Hepatocyte (in vitro differentiated cells): Measurements from ENCODE around the gene CD58. TPM values are rescaled to one million over a fixed set of nuclear protein-coding genes. Genes with fewer than 3 reads are reported as not detected.

Source experiments
- DNase-seq: peaks from one replicate; pipeline ENCODE4 v3.0.0-alpha.2; 2016; ENCODE audit warnings: low spot score
- H2AFZ ChIP-seq: fragments of 200-600 bp; sonication (generic); 2 replicates; pipeline ENCODE4 v1.6.0; 2016; ENCODE audit warnings: antibody characterized with exemption, mild to moderate bottlenecking
- H3K27ac ChIP-seq: fragments of 200-600 bp; sonication (generic); 2 replicates; pipeline ENCODE4 v1.5.1; 2016; ENCODE audit warnings: mild to moderate bottlenecking
- H3K27me3 ChIP-seq: fragments of 200-600 bp; sonication (generic); 2 replicates; pipeline ENCODE4 v1.6.1; 2016
- H3K36me3 ChIP-seq: fragments of 200-600 bp; sonication (generic); replicated peaks from 2 replicates; pipeline ENCODE4 v1.5.1; 2016; ENCODE audit warnings: low read depth; ENCODE audit not compliant: insufficient read depth
- H3K4me1 ChIP-seq: fragments of 200-600 bp; sonication (generic); 2 replicates; pipeline ENCODE4 v1.5.1; 2016; ENCODE audit warnings: mild to moderate bottlenecking, moderate library complexity; ENCODE audit not compliant: insufficient read depth
- H3K4me2 ChIP-seq: fragments of 200-600 bp; sonication (generic); 2 replicates; pipeline ENCODE4 v1.6.0; 2016
- H3K4me3 ChIP-seq: fragments of 200-600 bp; sonication (generic); 2 replicates; pipeline ENCODE4 v1.5.1; 2016; ENCODE audit warnings: mild to moderate bottlenecking
- H3K79me2 ChIP-seq: fragments of 200-600 bp; sonication (generic); 2 replicates; pipeline ENCODE4 v1.6.0; 2017; ENCODE audit warnings: mild to moderate bottlenecking
- H3K9me2 ChIP-seq: fragments of 200-600 bp; sonication (generic); replicated peaks from 2 replicates; pipeline ENCODE4 v1.6.0; 2017; ENCODE audit warnings: mild to moderate bottlenecking; ENCODE audit not compliant: insufficient read depth
- H3K9me3 ChIP-seq: fragments of 200-600 bp; sonication (generic); 2 replicates; pipeline ENCODE4 v1.5.1; 2016; ENCODE audit warnings: low read depth, mild to moderate bottlenecking
- H4K20me1 ChIP-seq: fragments of 200-600 bp; sonication (generic); 2 replicates; pipeline ENCODE4 v1.6.0; 2016; ENCODE audit warnings: mild to moderate bottlenecking; ENCODE audit not compliant: insufficient read depth, poor library complexity, severe bottlenecking
- EZH2 ChIP-seq: fragments of 200-600 bp; sonication (generic); IDR thresholded peaks from 2 replicates; pipeline ENCODE4 v1.6.1; 2016; ENCODE audit warnings: antibody characterized with exemption, mild to moderate bottlenecking, borderline replicate concordance
- EZH2phosphoT487 ChIP-seq: fragments of 200-600 bp; sonication (generic); IDR thresholded peaks from one replicate; pipeline ENCODE4 v1.6.1; 2018; ENCODE audit warnings: antibody characterized with exemption, mild to moderate bottlenecking, low read depth, moderate library complexity; ENCODE audit not compliant: unreplicated experiment, severe bottlenecking
- WGBS: methylation state at CpG from one replicate; pipeline ENCODE4 v1.1.6; 2016; ENCODE audit warnings: low lambda C conversion rate; ENCODE audit errors: missing lambda C conversion rate; 5-methylcytosine and 5-hydroxymethylcytosine counted together
- polyA plus RNA-seq: library from polyadenylated mRNA; unstranded; fragments of >200 nt; fragmentation: Nextera tagmentation; extraction: Ambion mirVana; gene quantifications from 2 replicates; pipeline ENCODE4 v1.2.1, GENCODE V29; 2016
- total RNA-seq: library from RNA; depleted of rRNA; stranded (reverse); fragments of >200 nt; gene quantifications from 2 replicates; pipeline ENCODE4 v1.2.3, GENCODE V29; 2014
- TF ChIP-seq, protein P1 (sequence below): fragments of 200-600 bp; sonication (generic); IDR thresholded peaks from 2 replicates; pipeline ENCODE4 v1.5.1; 2016; ENCODE audit warnings: antibody characterized with exemption, mild to moderate bottlenecking; ENCODE audit not compliant: poor library complexity

CD58 gene
- total and polyA plus RNA-seq, 2 experiments from 2014 or later: 14.4 to 26.9 TPM

DNA sequence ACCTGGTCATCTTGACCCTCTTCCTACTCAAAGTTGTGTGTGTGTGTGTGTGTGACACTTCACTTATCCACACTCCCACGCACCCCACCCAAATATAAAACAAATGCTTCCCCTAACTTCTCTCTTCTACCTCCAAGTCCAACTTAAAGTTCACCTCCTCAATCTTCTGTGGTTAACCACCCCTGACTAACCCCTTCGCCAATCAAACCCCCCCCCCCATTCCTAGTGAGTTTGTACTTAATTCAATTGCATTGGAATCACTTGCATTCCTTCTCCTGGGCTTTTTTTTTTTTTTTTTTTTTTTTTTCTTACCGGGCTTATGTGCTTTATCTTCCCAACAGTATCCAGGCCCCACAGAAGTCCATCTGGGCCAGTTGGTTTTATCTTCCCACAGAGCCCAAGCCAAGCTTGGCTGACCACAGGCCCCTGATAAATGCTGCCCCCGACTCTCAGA, 78.4 kb downstream of the CD58 start:
- H3K9me2 ChIP-seq: no peaks in the 10 kb centered on the region
- 51% methylated on average over 4 of the region's 4 CpGs for WGBS
- H3K4me2 ChIP-seq: no peak overlapping the region
- no peak overlapping the region for H3K4me3 ChIP-seq
- H3K79me2 ChIP-seq: no peaks in the 10 kb centered on the region
- H3K27me3 ChIP-seq: no peaks in the 10 kb centered on the region
- H3K9me3 ChIP-seq: no peaks in the 10 kb centered on the region
- DNase-seq: no peak
- H2AFZ ChIP-seq: no peak overlapping the region
- H3K4me1 ChIP-seq: peaks cover 50% of the 10 kb centered on the region
- no peak for TF ChIP-seq EZH2
- TF ChIP-seq EZH2phosphoT487: no peak
- TF ChIP-seq, protein P1, sequence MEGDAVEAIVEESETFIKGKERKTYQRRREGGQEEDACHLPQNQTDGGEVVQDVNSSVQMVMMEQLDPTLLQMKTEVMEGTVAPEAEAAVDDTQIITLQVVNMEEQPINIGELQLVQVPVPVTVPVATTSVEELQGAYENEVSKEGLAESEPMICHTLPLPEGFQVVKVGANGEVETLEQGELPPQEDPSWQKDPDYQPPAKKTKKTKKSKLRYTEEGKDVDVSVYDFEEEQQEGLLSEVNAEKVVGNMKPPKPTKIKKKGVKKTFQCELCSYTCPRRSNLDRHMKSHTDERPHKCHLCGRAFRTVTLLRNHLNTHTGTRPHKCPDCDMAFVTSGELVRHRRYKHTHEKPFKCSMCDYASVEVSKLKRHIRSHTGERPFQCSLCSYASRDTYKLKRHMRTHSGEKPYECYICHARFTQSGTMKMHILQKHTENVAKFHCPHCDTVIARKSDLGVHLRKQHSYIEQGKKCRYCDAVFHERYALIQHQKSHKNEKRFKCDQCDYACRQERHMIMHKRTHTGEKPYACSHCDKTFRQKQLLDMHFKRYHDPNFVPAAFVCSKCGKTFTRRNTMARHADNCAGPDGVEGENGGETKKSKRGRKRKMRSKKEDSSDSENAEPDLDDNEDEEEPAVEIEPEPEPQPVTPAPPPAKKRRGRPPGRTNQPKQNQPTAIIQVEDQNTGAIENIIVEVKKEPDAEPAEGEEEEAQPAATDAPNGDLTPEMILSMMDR: no peak
- no peaks in the 10 kb centered on the region for H4K20me1 ChIP-seq
- peak overlapping the region; percentile 31 for H3K27ac ChIP-seq
- H3K36me3 ChIP-seq: no peaks in the 10 kb centered on the region

DNA sequence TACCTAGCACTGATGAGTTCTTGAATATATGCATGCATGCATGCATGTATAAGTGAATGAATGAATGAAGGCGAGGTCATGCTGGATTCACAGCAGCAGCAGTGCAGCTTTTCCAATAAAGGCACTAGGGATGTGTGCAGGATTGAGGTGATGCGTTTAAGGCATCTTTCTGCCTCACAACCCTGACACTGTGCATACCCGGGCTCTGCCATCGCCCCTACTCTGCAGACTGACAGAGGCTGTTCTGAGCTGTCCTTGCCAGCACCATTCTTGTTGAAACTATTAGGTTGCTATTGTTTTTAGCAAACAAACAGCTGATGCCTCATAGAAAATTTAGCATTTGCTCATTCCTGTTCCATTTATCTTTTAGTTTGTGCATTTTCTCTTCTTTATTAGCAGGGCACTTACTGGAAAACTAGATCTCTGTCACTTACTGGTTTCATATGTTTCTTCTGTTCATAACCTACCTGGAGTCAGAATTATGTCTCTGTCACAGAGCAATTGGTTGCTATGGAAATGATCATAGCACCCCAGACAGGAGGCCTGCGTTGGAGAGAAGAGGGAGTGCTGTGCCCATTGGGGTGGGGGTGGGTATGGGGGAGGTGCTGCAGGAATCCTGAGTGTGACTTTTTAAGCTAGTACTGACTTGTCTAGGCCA, 79.0 kb downstream of the CD58 start:
- H3K79me2 ChIP-seq: peaks cover 5% of the 10 kb centered on the region
- H4K20me1 ChIP-seq: no peaks in the 10 kb centered on the region
- no peaks in the 10 kb centered on the region for H3K36me3 ChIP-seq
- no peaks in the 10 kb centered on the region for H3K9me2 ChIP-seq
- H3K27me3 ChIP-seq: no peaks in the 10 kb centered on the region
- H2AFZ ChIP-seq: no peak overlapping the region
- 76% methylated on average over 5 of the region's 5 CpGs for WGBS
- DNase-seq: no peak
- H3K27ac ChIP-seq: no peak overlapping the region
- H3K4me3 ChIP-seq: no peak overlapping the region
- TF ChIP-seq, protein P1: no peak
- TF ChIP-seq EZH2phosphoT487: no peak
- no peak for TF ChIP-seq EZH2
- H3K4me1 ChIP-seq: peaks cover 50% of the 10 kb centered on the region
- no peak overlapping the region for H3K4me2 ChIP-seq
- no peaks in the 10 kb centered on the region for H3K9me3 ChIP-seq

DNA sequence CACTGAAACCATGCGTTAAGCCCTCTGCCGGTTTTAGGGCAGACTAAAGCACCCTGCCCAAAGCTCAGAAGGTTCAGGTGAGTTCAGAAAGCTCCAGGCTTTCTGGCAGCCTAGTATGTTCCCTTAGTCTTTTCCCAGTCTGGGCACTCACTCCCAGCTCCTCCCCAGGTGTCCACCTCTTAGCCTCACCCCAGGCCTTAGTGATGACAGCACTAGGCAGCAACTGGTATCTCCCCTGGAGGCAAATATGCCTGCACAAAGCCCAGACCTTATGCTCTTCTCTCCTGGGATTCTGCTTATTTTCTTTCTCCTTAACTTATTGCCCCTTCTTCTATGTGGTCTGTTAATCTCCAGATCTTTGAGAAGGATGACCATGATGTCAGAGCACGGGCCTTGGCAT, 80.2 kb downstream of the CD58 start:
- Histone ChIP-seq H3K4me1 (peaks cover 43% of the 10 kb centered on the region), H3K9me2 (no peaks in the 10 kb centered on the region), H3K27ac (no peak overlapping the region), H3K36me3 (no peaks in the 10 kb centered on the region), H3K4me3 (no peak overlapping the region), H3K79me2 (peaks cover 6% of the 10 kb centered on the region), H3K4me2 (no peak overlapping the region), H3K9me3 (no peaks in the 10 kb centered on the region), H2AFZ (no peak overlapping the region), H3K27me3 (no peaks in the 10 kb centered on the region), H4K20me1 (no peaks in the 10 kb centered on the region)
- no peak for DNase-seq
- no peak for TF ChIP-seq EZH2
- 91% methylated on average over 3 of the region's 3 CpGs for WGBS

DNA sequence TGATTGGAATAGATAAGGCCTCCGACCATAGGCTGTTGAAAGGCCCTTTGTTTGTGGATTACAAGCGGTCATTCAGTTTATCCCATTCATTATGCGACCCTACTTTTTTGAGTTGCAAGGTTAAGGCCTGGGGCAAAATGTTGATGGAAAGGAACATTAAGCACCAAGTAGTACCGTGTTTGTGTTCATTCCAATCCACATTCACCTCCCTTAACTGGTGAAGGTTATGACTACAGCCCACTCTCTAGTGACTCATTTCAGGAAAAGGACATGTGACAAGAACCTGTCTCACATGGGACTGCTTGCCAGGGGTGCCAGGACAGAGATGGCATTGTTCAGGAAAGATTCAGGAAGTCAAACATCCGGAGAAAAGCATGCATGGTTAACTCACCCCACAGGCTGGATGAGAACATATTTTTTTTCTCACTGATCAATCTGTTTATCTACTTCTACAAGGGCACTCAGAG, 81.6 kb downstream of the CD58 start:
- peak; percentile 26 for DNase-seq
- no peaks in the 10 kb centered on the region for H4K20me1 ChIP-seq
- peak overlapping the region; percentile 72 for H3K27ac ChIP-seq
- H3K4me1 ChIP-seq: peaks cover 39% of the 10 kb centered on the region
- no peaks in the 10 kb centered on the region for H3K9me2 ChIP-seq
- no peak overlapping the region for H2AFZ ChIP-seq
- TF ChIP-seq EZH2: no peak
- no peak for TF ChIP-seq EZH2phosphoT487
- TF ChIP-seq, protein P1: no peak
- H3K9me3 ChIP-seq: no peaks in the 10 kb centered on the region
- H3K4me2 ChIP-seq: no peak overlapping the region
- no peak overlapping the region for H3K4me3 ChIP-seq
- no peaks in the 10 kb centered on the region for H3K27me3 ChIP-seq
- H3K79me2 ChIP-seq: peaks cover 6% of the 10 kb centered on the region
- no peaks in the 10 kb centered on the region for H3K36me3 ChIP-seq
- WGBS: 47% methylated on average over 5 of the region's 5 CpGs
